ENCODE results near the gene CPNE7. TPM values are rescaled to one million over a fixed set of nuclear protein-coding genes. Genes with fewer than 3 reads are reported as not detected.

The CPNE7 gene
- total and polyA plus RNA-seq, 2 of the 13 experiments (the other 11 are each of a cell fraction or from before 2014, with no cell fraction given): 0.59 TPM; not detected in 1

DNA sequence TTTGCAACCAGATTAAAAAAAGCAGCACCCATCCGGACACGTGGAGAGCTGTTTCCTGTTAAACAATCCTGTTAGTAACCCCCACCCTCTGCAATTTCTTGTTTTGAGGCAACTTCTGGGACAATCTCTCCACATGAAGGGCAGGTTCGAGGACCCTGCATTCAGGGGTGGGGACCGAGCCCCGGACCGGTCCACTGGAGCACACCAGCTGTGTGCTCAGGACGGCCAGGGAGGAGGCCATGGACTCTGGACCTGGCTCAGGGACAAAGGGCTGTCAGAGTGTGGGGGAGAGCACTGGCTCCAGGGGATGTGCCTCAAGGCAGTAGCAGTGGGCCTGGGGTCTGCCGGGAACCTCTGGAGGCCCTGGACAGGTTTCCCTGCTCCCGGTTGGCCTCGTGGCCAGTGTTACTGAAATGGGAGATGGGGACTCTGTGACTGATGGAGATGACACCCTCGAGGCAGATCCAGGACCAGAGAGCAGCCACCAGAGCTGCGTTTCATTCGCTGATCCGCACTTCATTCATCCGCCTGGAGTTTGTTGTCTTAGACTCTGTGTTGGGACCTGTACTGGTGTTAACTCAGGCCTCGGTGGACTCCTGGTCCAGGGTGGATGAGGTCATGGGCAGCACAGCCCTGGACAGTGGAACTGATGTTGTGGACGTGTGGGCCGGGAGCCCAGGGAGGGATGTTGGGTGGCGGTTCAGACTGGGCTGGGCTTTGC, 2.9 kb upstream of the CPNE7 start (continued):
- TF ChIP-seq, protein P1, sequence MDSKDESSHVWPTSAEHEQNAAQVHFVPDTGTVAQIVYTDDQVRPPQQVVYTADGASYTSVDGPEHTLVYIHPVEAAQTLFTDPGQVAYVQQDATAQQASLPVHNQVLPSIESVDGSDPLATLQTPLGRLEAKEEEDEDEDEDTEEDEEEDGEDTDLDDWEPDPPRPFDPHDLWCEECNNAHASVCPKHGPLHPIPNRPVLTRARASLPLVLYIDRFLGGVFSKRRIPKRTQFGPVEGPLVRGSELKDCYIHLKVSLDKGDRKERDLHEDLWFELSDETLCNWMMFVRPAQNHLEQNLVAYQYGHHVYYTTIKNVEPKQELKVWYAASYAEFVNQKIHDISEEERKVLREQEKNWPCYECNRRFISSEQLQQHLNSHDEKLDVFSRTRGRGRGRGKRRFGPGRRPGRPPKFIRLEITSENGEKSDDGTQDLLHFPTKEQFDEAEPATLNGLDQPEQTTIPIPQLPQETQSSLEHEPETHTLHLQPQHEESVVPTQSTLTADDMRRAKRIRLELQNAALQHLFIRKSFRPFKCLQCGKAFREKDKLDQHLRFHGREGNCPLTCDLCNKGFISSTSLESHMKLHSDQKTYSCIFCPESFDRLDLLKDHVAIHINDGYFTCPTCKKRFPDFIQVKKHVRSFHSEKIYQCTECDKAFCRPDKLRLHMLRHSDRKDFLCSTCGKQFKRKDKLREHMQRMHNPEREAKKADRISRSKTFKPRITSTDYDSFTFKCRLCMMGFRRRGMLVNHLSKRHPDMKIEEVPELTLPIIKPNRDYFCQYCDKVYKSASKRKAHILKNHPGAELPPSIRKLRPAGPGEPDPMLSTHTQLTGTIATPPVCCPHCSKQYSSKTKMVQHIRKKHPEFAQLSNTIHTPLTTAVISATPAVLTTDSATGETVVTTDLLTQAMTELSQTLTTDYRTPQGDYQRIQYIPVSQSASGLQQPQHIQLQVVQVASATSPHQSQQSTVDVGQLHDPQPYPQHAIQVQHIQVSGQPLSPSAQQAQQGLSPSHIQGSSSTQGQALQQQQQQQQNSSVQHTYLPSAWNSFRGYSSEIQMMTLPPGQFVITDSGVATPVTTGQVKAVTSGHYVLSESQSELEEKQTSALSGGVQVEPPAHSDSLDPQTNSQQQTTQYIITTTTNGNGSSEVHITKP (CRISPR knock-in tag; IDR thresholded peaks at IDR 0.05; ENCODE audit: low read depth): peak; percentile 90
- TF ChIP-seq SP5 (CRISPR knock-in tag; IDR thresholded peaks at IDR 0.05; ENCODE audit: borderline replicate concordance, low read depth) (0 out of 2 replicates have a peak, but pooled peaks have one; percentile 18), KMT2A (CRISPR knock-in tag; IDR thresholded peaks at IDR 0.05) (peak; percentile 71; the same call in 1 of the 2 replicates), ZNF44 (CRISPR knock-in tag; IDR thresholded peaks at IDR 0.05) (no peak), HNF4A (CRISPR knock-in tag; IDR thresholded peaks at IDR 0.05) (peak; percentile 98), MEIS1 (CRISPR knock-in tag; IDR thresholded peaks at IDR 0.05; ENCODE audit: borderline replicate concordance) (no peak; the same call in 1 of the 2 replicates), TBP (CRISPR knock-in tag; IDR thresholded peaks at IDR 0.05) (no peak), ZFX (CRISPR knock-in tag; IDR thresholded peaks at IDR 0.05; ENCODE audit: low read depth) (peak; percentile 86), FOXA1 (IDR thresholded peaks at IDR 0.05) (no peak), FOXA1 (CRISPR knock-in tag; IDR thresholded peaks at IDR 0.05) (no peak; the same call in 1 of the 2 replicates), ARID2 (CRISPR knock-in tag; IDR thresholded peaks at IDR 0.05; ENCODE audit: borderline replicate concordance) (no peak), ZNF34 (CRISPR knock-in tag; IDR thresholded peaks at IDR 0.05; ENCODE audit: borderline replicate concordance) (0 out of 2 replicates have a peak, but pooled peaks have one; percentile 81), FLYWCH1 (CRISPR knock-in tag; IDR thresholded peaks at IDR 0.05) (no peak), ZNF292 (CRISPR knock-in tag; IDR thresholded peaks at IDR 0.05; ENCODE audit: borderline replicate concordance, low read depth) (peak; percentile 94), RFXANK (CRISPR knock-in tag; IDR thresholded peaks at IDR 0.05) (no peak), RFX3 (CRISPR knock-in tag; IDR thresholded peaks at IDR 0.05) (no peak), CBX1 (IDR thresholded peaks at IDR 0.05; ENCODE audit: low read depth) (no peak)
- TF ChIP-seq, protein P2, sequence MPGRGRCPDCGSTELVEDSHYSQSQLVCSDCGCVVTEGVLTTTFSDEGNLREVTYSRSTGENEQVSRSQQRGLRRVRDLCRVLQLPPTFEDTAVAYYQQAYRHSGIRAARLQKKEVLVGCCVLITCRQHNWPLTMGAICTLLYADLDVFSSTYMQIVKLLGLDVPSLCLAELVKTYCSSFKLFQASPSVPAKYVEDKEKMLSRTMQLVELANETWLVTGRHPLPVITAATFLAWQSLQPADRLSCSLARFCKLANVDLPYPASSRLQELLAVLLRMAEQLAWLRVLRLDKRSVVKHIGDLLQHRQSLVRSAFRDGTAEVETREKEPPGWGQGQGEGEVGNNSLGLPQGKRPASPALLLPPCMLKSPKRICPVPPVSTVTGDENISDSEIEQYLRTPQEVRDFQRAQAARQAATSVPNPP (CRISPR knock-in tag; IDR thresholded peaks at IDR 0.05): no peak
- TF ChIP-seq, protein P3, sequence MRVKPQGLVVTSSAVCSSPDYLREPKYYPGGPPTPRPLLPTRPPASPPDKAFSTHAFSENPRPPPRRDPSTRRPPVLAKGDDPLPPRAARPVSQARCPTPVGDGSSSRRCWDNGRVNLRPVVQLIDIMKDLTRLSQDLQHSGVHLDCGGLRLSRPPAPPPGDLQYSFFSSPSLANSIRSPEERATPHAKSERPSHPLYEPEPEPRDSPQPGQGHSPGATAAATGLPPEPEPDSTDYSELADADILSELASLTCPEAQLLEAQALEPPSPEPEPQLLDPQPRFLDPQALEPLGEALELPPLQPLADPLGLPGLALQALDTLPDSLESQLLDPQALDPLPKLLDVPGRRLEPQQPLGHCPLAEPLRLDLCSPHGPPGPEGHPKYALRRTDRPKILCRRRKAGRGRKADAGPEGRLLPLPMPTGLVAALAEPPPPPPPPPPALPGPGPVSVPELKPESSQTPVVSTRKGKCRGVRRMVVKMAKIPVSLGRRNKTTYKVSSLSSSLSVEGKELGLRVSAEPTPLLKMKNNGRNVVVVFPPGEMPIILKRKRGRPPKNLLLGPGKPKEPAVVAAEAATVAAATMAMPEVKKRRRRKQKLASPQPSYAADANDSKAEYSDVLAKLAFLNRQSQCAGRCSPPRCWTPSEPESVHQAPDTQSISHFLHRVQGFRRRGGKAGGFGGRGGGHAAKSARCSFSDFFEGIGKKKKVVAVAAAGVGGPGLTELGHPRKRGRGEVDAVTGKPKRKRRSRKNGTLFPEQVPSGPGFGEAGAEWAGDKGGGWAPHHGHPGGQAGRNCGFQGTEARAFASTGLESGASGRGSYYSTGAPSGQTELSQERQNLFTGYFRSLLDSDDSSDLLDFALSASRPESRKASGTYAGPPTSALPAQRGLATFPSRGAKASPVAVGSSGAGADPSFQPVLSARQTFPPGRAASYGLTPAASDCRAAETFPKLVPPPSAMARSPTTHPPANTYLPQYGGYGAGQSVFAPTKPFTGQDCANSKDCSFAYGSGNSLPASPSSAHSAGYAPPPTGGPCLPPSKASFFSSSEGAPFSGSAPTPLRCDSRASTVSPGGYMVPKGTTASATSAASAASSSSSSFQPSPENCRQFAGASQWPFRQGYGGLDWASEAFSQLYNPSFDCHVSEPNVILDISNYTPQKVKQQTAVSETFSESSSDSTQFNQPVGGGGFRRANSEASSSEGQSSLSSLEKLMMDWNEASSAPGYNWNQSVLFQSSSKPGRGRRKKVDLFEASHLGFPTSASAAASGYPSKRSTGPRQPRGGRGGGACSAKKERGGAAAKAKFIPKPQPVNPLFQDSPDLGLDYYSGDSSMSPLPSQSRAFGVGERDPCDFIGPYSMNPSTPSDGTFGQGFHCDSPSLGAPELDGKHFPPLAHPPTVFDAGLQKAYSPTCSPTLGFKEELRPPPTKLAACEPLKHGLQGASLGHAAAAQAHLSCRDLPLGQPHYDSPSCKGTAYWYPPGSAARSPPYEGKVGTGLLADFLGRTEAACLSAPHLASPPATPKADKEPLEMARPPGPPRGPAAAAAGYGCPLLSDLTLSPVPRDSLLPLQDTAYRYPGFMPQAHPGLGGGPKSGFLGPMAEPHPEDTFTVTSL (CRISPR knock-in tag; IDR thresholded peaks at IDR 0.05; ENCODE audit: borderline replicate concordance): peak; percentile 75; the same call in 1 of the 2 replicates

Data from HepG2 (cell line).